ENCODE data around the gene C4BPB. TPM values are rescaled to one million over a fixed set of nuclear protein-coding genes. Genes with fewer than 3 reads are reported as not detected.

Gene C4BPB
- total and polyA plus RNA-seq, 2 donors (not counting 1 experiment from before 2014, with no cell fraction given), result not detected

DNA sequence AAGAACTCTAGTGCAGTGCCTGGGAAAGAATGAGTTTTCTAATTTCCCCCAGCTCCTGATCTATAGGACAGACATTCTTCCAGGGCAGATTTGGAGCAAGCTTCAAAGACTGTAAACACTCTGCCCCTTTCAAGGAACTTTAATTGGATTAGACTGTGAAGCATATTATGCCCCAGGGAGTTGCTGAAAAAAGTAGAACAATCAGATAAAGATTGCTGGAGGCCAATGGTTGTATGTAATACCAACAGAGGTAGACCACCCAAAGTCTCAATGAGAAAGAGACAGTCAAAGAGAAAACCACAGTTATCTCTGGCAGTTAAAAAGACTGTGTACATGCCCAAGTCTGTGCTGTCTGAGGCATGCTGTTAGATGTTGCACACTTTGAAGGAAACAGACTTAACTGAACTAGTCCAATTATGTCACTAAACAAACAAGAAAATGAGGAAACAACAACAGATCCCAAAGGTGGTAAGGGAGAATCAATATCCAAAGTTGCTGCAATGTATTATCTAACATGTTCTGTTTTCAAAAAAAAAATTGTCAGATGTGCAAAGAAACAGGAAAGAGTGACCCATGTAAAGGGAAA is 39.8 kb downstream of the C4BPB start:
- DNase-seq (ENCODE audit: low read depth in 2 of 2), result no peak
- H3K9ac ChIP-seq (ENCODE audit: insufficient read depth, low read length), result no peak overlapping the region
- no peak overlapping the region for H2AFZ ChIP-seq (ENCODE audit: low read length)
- no peaks in the 10 kb centered on the region for H4K20me1 ChIP-seq (ENCODE audit: control insufficient read depth, extremely low read depth, insufficient read depth, low read length)
- no peak overlapping the region for H3K4me2 ChIP-seq (ENCODE audit: extremely low read depth, insufficient read depth, low read length)
- no peak overlapping the region for H3K4me3 ChIP-seq (replicated peaks in 1 of 4; ENCODE audit: control extremely low read depth in 1 of 4, insufficient read depth in 1 of 4, low read depth in 3 of 4, low read length in 4 of 4)
- H3K9me3 ChIP-seq (ENCODE audit: control insufficient read depth, insufficient read depth, low read depth, low read length), result no peaks in the 10 kb centered on the region
- no peak overlapping the region for H3K27ac ChIP-seq (ENCODE audit: insufficient read depth, low read length)
- no peaks in the 10 kb centered on the region for H3K4me1 ChIP-seq (ENCODE audit: control insufficient read depth, extremely low read depth, insufficient read depth, low read length)
- TF ChIP-seq EZH2 (IDR thresholded peaks at IDR 0.05; ENCODE audit: low read length, missing control alignments), result no peak
- TF ChIP-seq, protein P1, sequence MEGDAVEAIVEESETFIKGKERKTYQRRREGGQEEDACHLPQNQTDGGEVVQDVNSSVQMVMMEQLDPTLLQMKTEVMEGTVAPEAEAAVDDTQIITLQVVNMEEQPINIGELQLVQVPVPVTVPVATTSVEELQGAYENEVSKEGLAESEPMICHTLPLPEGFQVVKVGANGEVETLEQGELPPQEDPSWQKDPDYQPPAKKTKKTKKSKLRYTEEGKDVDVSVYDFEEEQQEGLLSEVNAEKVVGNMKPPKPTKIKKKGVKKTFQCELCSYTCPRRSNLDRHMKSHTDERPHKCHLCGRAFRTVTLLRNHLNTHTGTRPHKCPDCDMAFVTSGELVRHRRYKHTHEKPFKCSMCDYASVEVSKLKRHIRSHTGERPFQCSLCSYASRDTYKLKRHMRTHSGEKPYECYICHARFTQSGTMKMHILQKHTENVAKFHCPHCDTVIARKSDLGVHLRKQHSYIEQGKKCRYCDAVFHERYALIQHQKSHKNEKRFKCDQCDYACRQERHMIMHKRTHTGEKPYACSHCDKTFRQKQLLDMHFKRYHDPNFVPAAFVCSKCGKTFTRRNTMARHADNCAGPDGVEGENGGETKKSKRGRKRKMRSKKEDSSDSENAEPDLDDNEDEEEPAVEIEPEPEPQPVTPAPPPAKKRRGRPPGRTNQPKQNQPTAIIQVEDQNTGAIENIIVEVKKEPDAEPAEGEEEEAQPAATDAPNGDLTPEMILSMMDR (conservative IDR thresholded peaks at IDR 0.05 in 1 of 2, IDR thresholded peaks at IDR 0.05 in 1 of 2; ENCODE audit: low read depth in 1 of 2, low read length in 2 of 2), result no peak
- H3K27me3 ChIP-seq (ENCODE audit: control insufficient read depth, insufficient read depth, low read length), result no peaks in the 10 kb centered on the region
- H3K36me3 ChIP-seq (ENCODE audit: control insufficient read depth, insufficient read depth, low read length), result no peaks in the 10 kb centered on the region
- H3K79me2 ChIP-seq (ENCODE audit: control insufficient read depth, insufficient read depth, low read length), result no peaks in the 10 kb centered on the region

DNA sequence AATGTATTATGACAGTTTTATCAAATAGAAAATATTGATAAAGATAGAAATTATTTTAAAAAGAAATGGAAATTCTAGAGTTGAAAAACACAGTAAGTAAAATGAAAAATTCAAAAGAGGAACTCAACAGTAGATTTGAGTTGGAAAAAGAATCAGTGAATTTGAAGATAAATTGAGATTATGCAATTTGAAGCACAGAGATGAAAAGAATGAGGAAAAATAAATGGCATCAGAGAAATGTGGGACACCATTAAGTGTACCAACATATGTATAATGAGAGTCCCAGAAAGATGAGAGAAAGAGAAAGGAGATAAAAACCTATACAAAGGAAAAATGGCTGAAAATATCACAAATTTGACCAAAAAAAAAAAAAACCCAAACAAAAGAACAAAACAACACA is 40.4 kb downstream of the C4BPB start:
- H3K4me2 ChIP-seq (ENCODE audit: extremely low read depth, insufficient read depth, low read length), result no peak overlapping the region
- no peak for TF ChIP-seq EZH2 (IDR thresholded peaks at IDR 0.05; ENCODE audit: low read length, missing control alignments)
- TF ChIP-seq, protein P1 (conservative IDR thresholded peaks at IDR 0.05 in 1 of 2, IDR thresholded peaks at IDR 0.05 in 1 of 2; ENCODE audit: low read depth in 1 of 2, low read length in 2 of 2), result no peak
- no peak overlapping the region for H2AFZ ChIP-seq (ENCODE audit: low read length)
- H3K9ac ChIP-seq (ENCODE audit: insufficient read depth, low read length), result no peak overlapping the region
- no peaks in the 10 kb centered on the region for H3K27me3 ChIP-seq (ENCODE audit: control insufficient read depth, insufficient read depth, low read length)
- no peaks in the 10 kb centered on the region for H3K9me3 ChIP-seq (ENCODE audit: control insufficient read depth, insufficient read depth, low read depth, low read length)
- H3K4me3 ChIP-seq (replicated peaks in 1 of 4; ENCODE audit: control extremely low read depth in 1 of 4, insufficient read depth in 1 of 4, low read depth in 3 of 4, low read length in 4 of 4), result no peak overlapping the region
- no peak overlapping the region for H3K27ac ChIP-seq (ENCODE audit: insufficient read depth, low read length)
- no peaks in the 10 kb centered on the region for H3K79me2 ChIP-seq (ENCODE audit: control insufficient read depth, insufficient read depth, low read length)
- DNase-seq (ENCODE audit: low read depth in 2 of 2), result no peak
- H3K36me3 ChIP-seq (ENCODE audit: control insufficient read depth, insufficient read depth, low read length), result no peaks in the 10 kb centered on the region
- H3K4me1 ChIP-seq (ENCODE audit: control insufficient read depth, extremely low read depth, insufficient read depth, low read length), result no peaks in the 10 kb centered on the region
- H4K20me1 ChIP-seq (ENCODE audit: control insufficient read depth, extremely low read depth, insufficient read depth, low read length), result no peaks in the 10 kb centered on the region

DNA sequence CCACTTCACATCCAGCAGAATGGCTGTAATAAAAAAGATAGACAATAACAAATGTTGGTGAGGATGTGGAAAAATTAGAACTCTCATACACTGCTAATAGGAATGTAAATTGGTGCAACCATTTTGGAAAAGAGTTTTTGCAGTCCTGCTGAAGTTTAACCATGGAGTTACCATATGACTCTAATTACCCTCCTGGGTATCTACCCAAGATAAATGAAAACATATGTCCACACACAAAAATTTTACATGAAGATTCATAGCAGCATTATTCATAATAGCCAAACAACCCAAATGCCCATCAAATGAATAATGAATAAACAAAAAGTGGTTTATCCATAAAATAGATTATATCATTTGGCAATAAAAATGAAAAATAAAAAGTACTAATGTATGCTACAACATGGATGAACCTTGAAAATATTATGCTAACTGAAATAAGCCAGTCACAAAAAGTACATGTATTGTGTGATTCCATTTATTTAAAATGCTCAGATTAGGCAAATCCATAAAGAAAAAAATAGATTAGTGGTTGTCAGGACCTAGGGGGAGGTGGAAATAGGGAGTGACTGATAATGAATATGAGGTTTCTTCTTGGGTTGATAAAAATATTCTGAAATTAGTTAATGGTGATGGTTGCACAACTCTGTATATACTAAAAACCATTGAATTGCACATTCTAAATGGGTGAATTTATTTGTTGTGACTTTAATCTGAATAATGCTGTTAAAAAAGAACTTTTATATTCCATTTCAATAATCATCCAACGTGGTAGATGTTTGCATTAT is 41.8 kb downstream of the C4BPB start:
- H3K27ac ChIP-seq (ENCODE audit: insufficient read depth, low read length), result no peak overlapping the region
- H3K79me2 ChIP-seq (ENCODE audit: control insufficient read depth, insufficient read depth, low read length), result no peaks in the 10 kb centered on the region
- H3K36me3 ChIP-seq (ENCODE audit: control insufficient read depth, insufficient read depth, low read length), result no peaks in the 10 kb centered on the region
- no peak overlapping the region for H2AFZ ChIP-seq (ENCODE audit: low read length)
- no peaks in the 10 kb centered on the region for H4K20me1 ChIP-seq (ENCODE audit: control insufficient read depth, extremely low read depth, insufficient read depth, low read length)
- H3K9me3 ChIP-seq (ENCODE audit: control insufficient read depth, insufficient read depth, low read depth, low read length), result no peaks in the 10 kb centered on the region
- no peaks in the 10 kb centered on the region for H3K27me3 ChIP-seq (ENCODE audit: control insufficient read depth, insufficient read depth, low read length)
- H3K4me3 ChIP-seq (replicated peaks in 1 of 4; ENCODE audit: control extremely low read depth in 1 of 4, insufficient read depth in 1 of 4, low read depth in 3 of 4, low read length in 4 of 4), result no peak overlapping the region
- no peak overlapping the region for H3K9ac ChIP-seq (ENCODE audit: insufficient read depth, low read length)
- no peak for DNase-seq (ENCODE audit: low read depth in 2 of 2)
- no peak for TF ChIP-seq EZH2 (IDR thresholded peaks at IDR 0.05; ENCODE audit: low read length, missing control alignments)
- TF ChIP-seq, protein P1 (conservative IDR thresholded peaks at IDR 0.05 in 1 of 2, IDR thresholded peaks at IDR 0.05 in 1 of 2; ENCODE audit: low read depth in 1 of 2, low read length in 2 of 2), result no peak
- H3K4me2 ChIP-seq (ENCODE audit: extremely low read depth, insufficient read depth, low read length), result no peak overlapping the region
- no peaks in the 10 kb centered on the region for H3K4me1 ChIP-seq (ENCODE audit: control insufficient read depth, extremely low read depth, insufficient read depth, low read length)
